KBM-7 (cell line): ENCODE results near the gene FSTL4.
A peak's percentile ranks its signal among the peaks of the same experiment; 100 is the strongest.

Experiments used
- DNase-seq: peaks from one replicate; pipeline ENCODE4 v3.0.0-alpha.2; 2015
- in situ Hi-C: fragments of 300-500 bp; cut with MboI; formaldehyde crosslinking; loops from 2 replicates; pipeline ENCODE4 v1.14.3; 2020; ENCODE audit warnings: low sequenced_read_pairs, low pct_unique_long_range_greater_than_20kb, mixed read lengths

FSTL4 gene

GRCh38 chr5:133494923-133495246 lies 117.5 kb downstream of the FSTL4 start:
- in situ Hi-C loops = no loop called here
- DNase-seq = no peak

DNA sequence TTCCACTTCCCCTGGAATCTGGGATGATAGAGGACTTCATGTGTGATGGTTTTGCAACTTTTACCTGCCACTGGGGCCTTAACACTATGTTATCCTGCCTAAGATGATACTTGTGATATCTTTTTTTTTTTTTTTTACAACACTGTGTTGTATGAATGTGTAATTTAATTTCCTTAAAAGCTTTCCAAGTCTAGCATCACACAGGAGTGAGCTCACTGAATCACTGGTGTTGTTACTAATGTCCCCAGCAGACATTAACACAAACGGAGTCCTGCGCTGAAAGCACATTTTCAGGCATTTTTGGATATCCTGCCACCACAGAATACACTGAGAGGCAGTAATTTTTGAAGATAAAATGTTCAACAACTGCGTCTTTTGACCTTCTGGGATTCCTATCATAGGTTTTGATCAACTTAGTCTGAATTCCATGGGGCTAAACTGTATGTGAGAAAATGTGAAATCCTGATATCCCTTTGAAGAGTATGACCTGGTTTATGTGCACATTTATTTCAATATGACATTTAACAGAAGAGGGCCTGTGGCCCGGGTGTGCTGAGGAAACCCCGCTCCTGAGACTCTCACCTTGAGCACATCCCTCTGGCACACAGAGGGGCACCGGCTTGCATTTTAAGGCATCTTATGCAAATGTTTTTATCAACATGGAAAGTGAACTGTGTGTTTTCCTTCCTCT lies 118.0 kb downstream of the FSTL4 start:
- in situ Hi-C loops = no loop called here
- DNase-seq = no peak

DNA sequence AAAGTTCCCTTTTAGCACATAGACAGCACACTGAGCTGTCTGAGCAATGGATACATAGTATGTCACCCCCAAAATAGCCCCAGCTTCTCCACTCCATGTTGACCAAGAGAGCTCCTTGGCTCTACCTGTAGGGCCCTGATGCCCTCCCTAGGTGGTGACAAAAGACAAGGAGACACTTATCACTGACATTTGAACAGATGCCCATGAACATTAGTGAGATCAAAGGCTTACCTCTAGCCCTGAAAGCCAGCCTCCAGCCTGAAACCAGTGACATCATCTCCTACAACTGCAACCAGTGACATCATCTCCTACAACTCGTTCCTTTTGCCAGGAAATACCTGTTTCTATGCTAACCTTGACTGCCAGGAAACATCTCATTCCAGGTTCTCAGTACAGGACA lies 122.7 kb downstream of the FSTL4 start:
- DNase-seq = no peak
- in situ Hi-C loops = no loop called here

GRCh38 chr5:133487093-133487492 lies 125.2 kb downstream of the FSTL4 start:
- DNase-seq = no peak

GRCh38 chr5:133485468-133485867 lies 126.9 kb downstream of the FSTL4 start:
- in situ Hi-C loops = no loop called here
- DNase-seq = no peak

More at GRCh38 chr5:133487093-133487492, 125.2 kb downstream of the FSTL4 start:
- in situ Hi-C loops = no loop called here

- no peak for DNase-seq
- in situ Hi-C loops = no loop called here
These were observed 128.8 kb downstream of the FSTL4 start for GRCh38 chr5:133483406-133484090.

GRCh38 chr5:133482028-133482427 lies 130.3 kb downstream of the FSTL4 start:
- in situ Hi-C loops = no loop called here
- no peak for DNase-seq

- in situ Hi-C loops = no loop called here
- no peak for DNase-seq
These were observed 131.5 kb downstream of the FSTL4 start for GRCh38 chr5:133480866-133481265.

DNA sequence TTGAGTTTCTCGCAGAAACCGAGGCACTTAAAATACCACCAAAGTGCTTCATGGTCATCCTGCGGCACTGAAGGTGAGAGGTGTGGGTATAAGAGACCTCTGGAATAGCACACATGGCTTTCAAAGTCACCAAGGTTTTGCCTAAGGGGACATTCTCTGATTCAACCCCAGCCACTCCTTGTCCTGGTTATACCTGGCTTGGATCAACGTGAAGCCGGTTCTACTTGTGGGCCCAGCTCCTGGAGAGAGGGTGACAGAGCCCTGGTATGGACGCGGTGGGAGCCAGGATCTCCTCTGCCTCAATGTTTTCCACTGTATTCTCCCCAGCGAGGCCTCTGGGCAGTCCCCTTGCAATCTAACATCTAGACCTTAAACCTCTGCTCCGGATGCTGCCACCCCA lies 132.0 kb downstream of the FSTL4 start:
- in situ Hi-C loops = no loop called here
- no peak for DNase-seq

- in situ Hi-C loops = no loop called here
- no peak for DNase-seq
These were observed 133.9 kb downstream of the FSTL4 start for GRCh38 chr5:133478199-133478985.

GRCh38 chr5:133475986-133476385 lies 136.4 kb downstream of the FSTL4 start:
- DNase-seq = no peak
- in situ Hi-C loops = no loop called here

- in situ Hi-C loops = no loop called here
- no peak for DNase-seq
These were observed 137.3 kb downstream of the FSTL4 start for GRCh38 chr5:133474851-133475590.

DNA sequence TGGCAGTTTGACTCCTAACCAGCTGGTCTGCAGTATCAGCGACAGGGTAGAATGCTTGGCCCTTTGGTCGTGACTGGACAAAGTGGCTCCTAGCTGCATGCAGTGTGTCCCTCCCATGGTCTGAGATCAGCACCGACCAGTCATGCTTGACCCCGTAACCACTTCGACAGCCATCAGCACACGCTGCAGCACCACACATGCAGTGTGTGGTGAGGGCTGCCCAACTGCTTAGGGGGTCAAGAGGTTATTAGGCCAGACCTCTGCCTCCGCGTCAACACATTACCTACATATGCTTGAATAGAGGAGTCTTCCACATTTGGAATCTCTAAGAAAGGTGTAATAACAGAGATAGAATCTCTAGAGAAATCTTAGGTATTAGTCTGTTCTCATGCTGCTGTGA lies 139.1 kb downstream of the FSTL4 start:
- DNase-seq = no peak
- in situ Hi-C loops = no loop called here

GRCh38 chr5:133472829-133473228 lies 139.5 kb downstream of the FSTL4 start:
- no peak for DNase-seq
- in situ Hi-C loops = no loop called here

GRCh38 chr5:133471699-133472098 lies 140.6 kb downstream of the FSTL4 start:
- no peak for DNase-seq
- in situ Hi-C loops = no loop called here

DNA sequence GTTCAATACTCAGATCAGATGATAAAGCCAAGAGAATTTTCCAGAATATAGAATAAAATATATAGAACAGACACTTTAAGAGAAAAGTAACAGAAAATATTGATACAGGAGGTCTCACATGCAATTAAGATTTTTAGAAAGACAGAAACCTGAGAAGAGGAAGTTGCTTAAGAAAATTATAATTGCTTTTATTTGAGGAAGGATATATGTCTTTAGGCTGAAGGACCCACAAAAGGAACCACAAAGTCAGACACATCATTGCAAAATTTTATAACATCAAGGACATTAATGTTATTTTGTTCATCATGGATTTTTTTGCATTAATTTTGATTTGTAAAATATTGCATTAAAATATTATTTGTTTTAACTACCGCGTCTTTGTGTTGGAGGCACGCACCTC lies 141.5 kb downstream of the FSTL4 start:
- peak; percentile 40 for DNase-seq
- in situ Hi-C loops = no loop called here

DNA sequence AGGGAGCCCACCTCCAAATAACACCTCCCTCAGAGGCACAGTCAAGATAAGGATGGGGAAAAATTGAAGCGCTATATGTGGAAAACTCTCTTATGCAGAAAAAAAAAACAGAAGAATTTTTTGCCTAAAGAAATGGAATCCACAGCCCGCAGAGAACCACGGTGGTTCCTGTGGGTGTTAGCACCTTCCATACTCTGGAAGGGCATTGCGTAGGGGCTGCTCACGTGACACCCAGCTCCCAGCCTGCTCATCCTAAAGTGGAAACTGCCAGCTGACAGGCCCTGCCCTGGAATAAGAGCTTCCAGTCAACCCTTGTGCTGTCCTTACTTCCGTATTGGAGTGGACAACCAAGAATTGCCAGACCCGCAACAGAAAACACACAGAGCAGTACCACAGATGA lies 142.5 kb downstream of the FSTL4 start:
- in situ Hi-C loops = no loop called here
- no peak for DNase-seq

- in situ Hi-C loops = no loop called here
- no peak for DNase-seq
These were observed 143.1 kb downstream of the FSTL4 start for GRCh38 chr5:133469252-133469651.

GRCh38 chr5:133468596-133468995 lies 143.7 kb downstream of the FSTL4 start:
- DNase-seq = no peak
- in situ Hi-C loops = no loop called here
